Activated gamma-delta T cell treated with Interleukin-2 at 50 U/mL for 16 hours (primary cell): ENCODE measurements around the gene TMEM207.

Source experiments
- DNase-seq: peaks from one replicate; pipeline ENCODE4 v3.0.0-alpha.2; 2020

TMEM207 gene

GRCh38 chr3:190443257-190443656, 6.4 kb downstream of the TMEM207 start:
- no peak for DNase-seq

- DNase-seq, result no peak
Observed at GRCh38 chr3:190442240-190442639, 7.5 kb downstream of the TMEM207 start.

GRCh38 chr3:190436331-190436730, 13.4 kb downstream of the TMEM207 start:
- DNase-seq, result no peak

DNA sequence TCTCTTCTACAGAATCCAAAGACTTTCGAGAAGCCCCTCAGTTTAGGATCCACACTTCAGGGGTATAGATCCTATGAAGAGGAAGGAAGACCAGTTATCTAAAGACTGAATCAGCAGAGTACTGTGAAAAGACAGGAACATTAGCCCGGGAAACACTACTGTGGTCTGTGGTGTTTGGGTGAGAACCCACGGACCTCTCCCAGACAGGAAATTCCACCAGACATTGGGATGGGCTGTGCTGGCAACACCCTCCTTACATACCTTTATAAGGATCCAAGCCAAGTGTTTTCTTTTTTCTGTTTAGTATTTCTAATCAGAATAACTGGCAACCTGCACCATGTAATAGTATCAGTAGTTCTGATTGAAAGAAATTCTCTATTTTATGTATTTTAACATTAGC, 14.1 kb downstream of the TMEM207 start:
- no peak for DNase-seq

- no peak for DNase-seq
Observed at GRCh38 chr3:190433626-190434025, 16.1 kb downstream of the TMEM207 start.

DNA sequence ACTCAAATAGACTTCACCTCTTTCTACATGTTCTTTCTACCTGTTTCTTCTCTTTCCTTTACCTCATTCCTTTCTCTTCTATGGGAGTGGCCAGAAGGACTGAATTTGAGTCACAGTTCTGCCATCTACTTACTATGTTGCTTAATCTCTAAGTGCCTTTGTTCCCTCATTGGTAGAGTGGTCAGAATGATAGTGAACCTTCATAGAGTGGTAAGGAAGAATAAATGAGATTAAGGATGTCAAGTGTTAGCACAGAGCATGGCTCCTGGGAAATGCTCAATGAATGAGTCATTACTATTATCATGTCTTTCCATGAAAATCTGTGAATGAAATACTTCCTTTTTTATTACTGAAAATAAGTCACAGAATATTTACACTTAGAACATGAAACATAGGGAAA, 17.5 kb downstream of the TMEM207 start:
- DNase-seq, result no peak

GRCh38 chr3:190430906-190431305, 18.8 kb downstream of the TMEM207 start:
- DNase-seq, result no peak

DNA sequence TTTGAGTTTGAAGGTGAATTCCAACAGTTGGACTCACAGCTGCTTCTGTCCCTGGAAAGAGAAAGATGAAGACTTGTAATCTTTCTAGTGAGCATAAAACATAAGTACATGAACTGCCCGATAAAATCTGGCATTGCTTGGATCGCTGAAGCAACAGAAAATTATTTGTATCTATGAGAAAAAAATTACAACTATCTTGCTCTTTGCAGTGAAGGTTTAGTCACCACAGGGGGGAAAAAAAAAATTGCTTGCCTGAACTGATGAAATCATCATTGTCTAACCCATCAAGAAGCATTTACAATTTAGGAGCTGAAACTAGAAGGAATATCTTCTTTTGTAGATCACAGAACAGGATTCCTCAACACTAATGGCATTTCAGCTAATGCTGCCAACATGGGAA, 20.0 kb downstream of the TMEM207 start:
- DNase-seq, result no peak

DNA sequence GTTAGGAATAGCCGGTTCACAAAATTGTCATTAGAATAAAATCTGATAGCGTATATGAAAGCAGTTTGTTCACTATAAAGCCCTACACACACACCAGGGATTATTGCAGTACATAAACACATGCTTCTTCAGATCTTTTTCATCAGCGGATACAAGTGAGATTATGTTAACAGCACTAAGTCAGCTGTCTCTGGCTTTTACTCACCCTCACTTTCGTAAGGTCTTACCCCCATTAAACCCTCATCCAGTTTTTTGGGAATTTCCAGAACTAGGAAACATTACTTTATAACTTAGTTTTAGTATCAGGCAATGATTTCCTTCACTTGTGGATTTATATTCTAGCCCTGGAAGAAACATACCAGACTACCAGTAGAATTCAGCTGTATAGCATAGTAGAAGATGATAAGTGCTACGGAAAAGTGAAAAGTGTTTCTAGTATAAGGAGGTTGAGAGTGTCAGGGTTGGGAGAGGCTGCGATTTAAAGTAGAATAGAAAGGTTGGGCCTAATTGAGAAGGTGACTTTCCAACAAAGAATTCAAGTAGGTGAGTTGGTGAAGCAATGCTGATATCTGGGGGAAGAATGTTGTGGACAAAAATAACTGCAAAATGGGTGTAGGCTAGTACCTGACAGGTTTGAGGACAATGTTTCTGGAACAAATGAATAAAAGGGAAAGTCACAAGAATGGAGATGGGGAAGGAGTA, 22.7 kb downstream of the TMEM207 start:
- no peak for DNase-seq

- DNase-seq, result no peak
Observed at GRCh38 chr3:190425833-190426232, 23.9 kb downstream of the TMEM207 start.

- DNase-seq, result no peak
Observed at GRCh38 chr3:190424478-190425439, 24.9 kb downstream of the TMEM207 start.

- no peak for DNase-seq
Observed at GRCh38 chr3:190424108-190424477, 25.6 kb downstream of the TMEM207 start.

GRCh38 chr3:190414297-190414696, 35.4 kb downstream of the TMEM207 start:
- DNase-seq, result no peak

DNA sequence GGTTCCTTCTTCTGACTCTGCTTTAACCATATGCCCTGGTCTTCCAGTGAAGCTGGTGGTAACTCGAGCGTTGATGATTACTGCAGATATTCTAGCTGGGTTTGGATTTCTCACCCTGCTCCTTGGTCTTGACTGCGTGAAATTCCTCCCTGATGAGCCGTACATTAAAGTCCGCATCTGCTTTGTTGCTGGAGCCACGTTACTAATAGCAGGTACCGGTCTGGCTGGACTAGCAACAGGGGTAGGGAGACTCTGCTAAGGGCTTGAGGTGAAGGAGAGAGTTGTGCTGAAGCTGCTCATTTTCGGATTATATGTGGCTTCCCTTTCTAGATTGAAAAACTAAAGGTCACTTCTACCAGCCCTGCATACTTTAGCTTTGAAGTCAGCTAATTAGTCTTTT, 45.0 kb downstream of the TMEM207 start:
- no peak for DNase-seq

GRCh38 chr3:190401963-190402362, 47.7 kb downstream of the TMEM207 start:
- DNase-seq, result no peak

- DNase-seq, result no peak
Observed at GRCh38 chr3:190399677-190400076, 50.0 kb downstream of the TMEM207 start.

DNA sequence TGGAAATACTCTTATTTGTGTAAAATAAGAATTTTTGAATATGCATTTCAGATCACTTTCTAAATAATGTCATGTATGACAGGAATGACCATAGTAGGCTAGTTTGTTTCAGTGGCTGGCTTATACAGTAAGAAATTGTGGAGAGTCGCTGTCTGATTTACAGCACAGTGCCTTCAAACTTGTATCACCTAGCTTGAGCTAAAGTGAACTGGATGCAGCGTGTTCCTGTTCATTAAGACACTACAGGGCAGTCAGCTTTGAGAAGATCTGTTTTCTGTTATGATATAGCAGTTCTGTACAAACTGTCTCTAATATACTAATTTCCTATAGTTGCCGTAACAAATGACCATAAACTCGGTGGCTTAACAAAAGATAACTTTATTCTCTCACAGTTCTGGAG, 51.8 kb downstream of the TMEM207 start:
- DNase-seq, result no peak

DNA sequence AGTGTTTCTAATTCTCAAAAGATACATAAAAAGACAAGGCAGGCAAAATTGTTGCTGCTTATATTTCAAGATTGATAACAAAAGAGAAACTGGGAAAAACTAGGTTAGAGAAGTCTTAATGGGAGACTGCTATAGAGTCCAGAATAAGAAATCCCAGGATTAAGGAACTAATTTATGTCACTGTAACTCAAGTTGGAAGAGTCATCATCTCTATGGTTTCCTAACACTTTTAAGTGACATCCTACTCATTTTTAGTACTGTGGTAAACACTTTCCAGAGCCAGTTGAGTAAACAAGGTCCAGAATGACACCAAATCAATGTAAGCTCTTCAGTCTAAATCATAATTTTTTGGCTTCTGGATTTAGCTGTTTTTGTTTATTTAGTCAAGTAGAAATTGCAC, 53.7 kb downstream of the TMEM207 start:
- no peak for DNase-seq

- DNase-seq, result no peak
Observed at GRCh38 chr3:190388703-190389102, 61.0 kb downstream of the TMEM207 start.

GRCh38 chr3:190387578-190388213, 62.0 kb downstream of the TMEM207 start, which contains the start of gene CLDN16:
Gene CLDN16, plus strand, starts transcription at chr3:190388163. Its CDS starts 167 bp downstream, at chr3:190388330.
- no peak for DNase-seq

DNA sequence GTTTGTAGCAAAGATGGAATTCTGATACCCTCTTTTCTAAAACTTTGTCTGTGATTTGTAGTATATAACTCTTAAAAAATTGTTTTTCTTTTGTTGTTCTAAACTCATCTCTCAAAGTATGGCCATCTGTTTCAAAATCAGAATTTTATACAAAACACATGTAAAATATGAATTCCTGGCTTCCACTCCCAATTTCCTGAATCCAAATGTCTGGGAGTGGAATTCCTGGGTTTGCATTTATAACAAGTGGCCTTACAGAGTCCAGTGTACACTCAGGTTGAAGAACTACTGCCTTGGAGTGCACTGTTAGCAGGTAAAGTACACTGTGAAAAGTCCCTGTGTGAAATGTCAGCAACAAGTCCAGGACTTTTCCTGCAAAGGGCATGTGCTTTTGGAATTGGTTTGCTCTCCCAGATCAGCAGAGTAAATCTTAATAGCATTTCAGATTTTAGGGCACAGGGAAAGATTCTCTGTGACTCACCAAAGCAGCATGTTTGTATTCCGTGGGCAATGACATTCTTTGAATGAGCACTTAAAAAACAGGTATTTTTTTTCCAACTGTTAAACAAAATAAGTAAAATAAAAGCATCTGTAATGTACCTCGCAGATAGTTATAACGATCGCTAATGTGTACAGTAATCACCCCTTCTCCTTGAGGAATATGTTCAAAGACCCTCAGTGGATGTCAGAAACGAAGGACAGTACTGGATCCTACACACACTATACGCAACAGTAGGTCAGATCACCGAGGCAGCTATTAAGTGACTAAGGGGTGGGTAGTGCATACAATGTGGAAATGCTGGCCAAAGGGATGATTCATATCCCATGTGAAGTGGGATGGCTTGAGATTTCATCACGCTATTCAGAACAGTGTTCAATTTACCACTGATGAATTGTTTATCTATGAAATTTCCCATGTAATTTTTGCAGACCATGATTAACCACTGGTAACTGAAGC, 63.7 kb downstream of the TMEM207 start:
- no peak for DNase-seq

DNA sequence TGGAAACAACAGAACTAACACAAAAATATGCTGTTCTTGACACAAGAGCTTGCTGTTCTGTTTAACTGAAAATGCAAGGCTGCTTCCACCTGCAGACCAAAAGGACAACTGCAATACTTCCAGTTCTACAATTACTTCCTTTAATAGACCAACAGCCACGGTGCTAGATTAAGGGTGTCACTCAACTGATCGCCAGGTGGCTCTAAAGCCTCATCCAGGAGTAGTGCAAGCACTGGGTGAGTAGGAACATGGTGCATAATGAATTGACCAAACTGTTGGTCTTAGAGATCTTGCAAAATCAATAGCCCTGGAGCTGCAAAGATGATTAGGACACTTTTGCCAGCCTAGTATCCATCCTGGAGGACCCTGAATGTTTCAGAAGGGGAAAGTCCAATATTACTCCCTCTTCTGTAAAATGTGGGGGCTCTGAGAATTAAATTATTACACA, 65.4 kb downstream of the TMEM207 start:
- no peak for DNase-seq
